Right lobe of liver (tissue), 6 donors: ENCODE measurements around the gene SDF4. TPM values are rescaled to one million over a fixed set of nuclear protein-coding genes. Genes with fewer than 3 reads are reported as not detected.

Source experiments
- ATAC-seq, 4 donors: fragments of 200-7000 bp; cut with Tn5 transposase; one replicate each; pipeline ENCODE4 v1.9.1; 2020; ENCODE audit warnings: mild to moderate bottlenecking in 4 of 4, moderate library complexity in 4 of 4
- DNase-seq, 3 donors: peaks; one replicate each; pipeline ENCODE4 v3.0.0-alpha.2; 2020
- H3K27ac ChIP-seq, 3 donors: fragments of 200-600 bp; one replicate each; pipeline ENCODE4 v1.8.0; 2022
- H3K27me3 ChIP-seq, 2 donors: fragments of 200-600 bp; one replicate each; pipeline ENCODE4 v1.8.0; 2022
- H3K36me3 ChIP-seq, 4 donors: fragments of 200-600 bp; sonication (generic) in 1 of 4; one replicate each; pipeline versions ENCODE4 v1.5.1 to v1.8.0; 2017 to 2022; ENCODE audit warnings: control low read depth in 1 of 4
- H3K4me1 ChIP-seq, 4 donors: fragments of 200-600 bp; sonication (generic) in 1 of 4; one replicate each; pipeline versions ENCODE4 v1.5.1 to v1.8.0; 2017 to 2022; ENCODE audit warnings: control low read depth in 1 of 4
- H3K4me3 ChIP-seq, 3 donors: fragments of 200-600 bp; one replicate each; pipeline ENCODE4 v1.8.0; 2022
- H3K9me3 ChIP-seq, 4 donors: fragments of 200-600 bp; sonication (generic) in 1 of 4; one replicate each; pipeline versions ENCODE4 v1.5.1 to v1.8.0; 2017 to 2022; ENCODE audit warnings: control low read depth in 1 of 4
- CTCF ChIP-seq, 4 donors: fragments of 200-600 bp in 3 of 4; fragments of 450-650 bp in 1 of 4; IDR thresholded peaks; one replicate each; pipeline versions ENCODE4 v1.5.1 to v1.8.0; 2016 to 2022; ENCODE audit warnings: antibody characterized with exemption in 4 of 4, mild to moderate bottlenecking in 2 of 4
- POLR2A ChIP-seq: fragments of 450-650 bp; IDR thresholded peaks from one replicate; pipeline ENCODE4 v1.6.1; 2017; ENCODE audit warnings: antibody characterized with exemption, mild to moderate bottlenecking
- WGBS: methylation state at CpG from one replicate; pipeline ENCODE4 v1.1.6; 2018; ENCODE audit warnings: low coverage, low lambda C conversion rate; ENCODE audit not compliant: insufficient coverage; ENCODE audit errors: missing lambda C conversion rate; 5-methylcytosine and 5-hydroxymethylcytosine counted together
- intact Hi-C, 2 donors: fragments of 100-400 bp; cut with DNase I; formaldehyde crosslinking; loops; one replicate each; pipeline versions ENCODE4 v1.11.2 to v1.14.1; 2022
- total RNA-seq, 6 experiments: library from RNA; depleted of rRNA in 2 of 6; stranded (reverse); fragments of >200 nt in 2 of 6; fragmentation: NEBNext Ultra II Directional in 3 of 6; extraction: Animal tissue kit (Norgen Biotek cat#: 25700) in 3 of 6; gene quantifications; one replicate each; pipeline versions ENCODE4 v1.1.0 to v1.2.4, GENCODE V29; 2016 to 2023
- donor health status: DM: no; HTN: yes; CAD: no.
- donor health status: DM: no; HTN: no; CAD: no.
- donor health status: DM: no; HTN: no; CAD: no.
- donor health status: DM: no; HTN: yes; CAD: no.
- donor health status: DM: no; HTN: yes; CAD: no.

SDF4 gene
- total RNA-seq, 6 experiments from 2014 or later = 112 to 148 (median 142) TPM

GRCh38 chr1:1206966-1207531 is 24.8 kb downstream of the SDF4 start:
- peaks cover 0 to 5% (median 0%) of the 10 kb centered on the region in 4 donors for H3K4me1 ChIP-seq
- TF ChIP-seq POLR2A (no peak), CTCF (IDR thresholded peaks at IDR 0.05) (no peak)
- H3K27me3 ChIP-seq = peaks cover 0 to 15% of the 10 kb centered on the region in 2 donors
- intact Hi-C loops = no loop called here
- ATAC-seq (no peak), DNase-seq (peak in 2 of 3 donors; percentile 17 to 43)
- no peaks in the 10 kb centered on the region for H3K9me3 ChIP-seq
- H3K36me3 ChIP-seq = no peaks in the 10 kb centered on the region
- no peak overlapping the region for H3K27ac ChIP-seq
- no CpG with 5 or more reads among the region's 19 CpGs for WGBS
- H3K4me3 ChIP-seq = no peak overlapping the region

- TF ChIP-seq CTCF (IDR thresholded peaks at IDR 0.05) = no peak
- no peak for TF ChIP-seq POLR2A
- peaks cover 0 to 15% of the 10 kb centered on the region in 2 donors for H3K27me3 ChIP-seq
- DNase-seq = peak in 2 of 3 donors; percentile 32 to 52
- ATAC-seq = peak; percentile 33 to 46 (median 38)
- no peaks in the 10 kb centered on the region for H3K9me3 ChIP-seq
- no peaks in the 10 kb centered on the region for H3K36me3 ChIP-seq
- intact Hi-C loops = no loop called here
- no peak within 1 kb of the TSS for H3K4me3 ChIP-seq
- H3K27ac ChIP-seq = no peak within 1 kb of the TSS
- 0% methylated on average over 17 of the region's 49 CpGs for WGBS
- H3K4me1 ChIP-seq = peaks cover 0 to 6% (median 0%) of the 10 kb centered on the region in 4 donors
These were observed 25.3 kb downstream of the SDF4 start, which contains the start of gene TNFRSF18 for GRCh38 chr1:1206376-1206965. TSS of gene TNFRSF18 (minus strand) at chr1:1206592. CDS start at chr1:1206571, 21 bp downstream.

GRCh38 chr1:1205769-1206375 is 25.9 kb downstream of the SDF4 start:
- intact Hi-C loops = no loop called here
- no peak for TF ChIP-seq POLR2A
- no peak for TF ChIP-seq CTCF (IDR thresholded peaks at IDR 0.05)
- no peak overlapping the region for H3K27ac ChIP-seq
- peak in 2 of 3 donors; percentile 25 to 54 for DNase-seq
- H3K9me3 ChIP-seq = no peaks in the 10 kb centered on the region
- no peaks in the 10 kb centered on the region for H3K36me3 ChIP-seq
- H3K27me3 ChIP-seq = peaks cover 0 to 15% of the 10 kb centered on the region in 2 donors
- no peak overlapping the region for H3K4me3 ChIP-seq
- H3K4me1 ChIP-seq = peaks cover 0 to 8% (median 0%) of the 10 kb centered on the region in 4 donors
- 0% methylated on average over 5 of the region's 31 CpGs for WGBS
- no peak for ATAC-seq

GRCh38 chr1:1204998-1205768 is 26.6 kb downstream of the SDF4 start:
- Histone ChIP-seq H3K4me3 (no peak overlapping the region), H3K27me3 (peaks cover 0 to 15% of the 10 kb centered on the region in 2 donors), H3K27ac (no peak overlapping the region), H3K4me1 (peaks cover 0 to 8% (median 0%) of the 10 kb centered on the region in 4 donors), H3K9me3 (no peaks in the 10 kb centered on the region), H3K36me3 (no peaks in the 10 kb centered on the region)
- intact Hi-C loops = no loop called here
- ATAC-seq (no peak), DNase-seq (peak in 2 of 3 donors; percentile 23 to 53)
- WGBS = no CpG with 5 or more reads among the region's 19 CpGs
- TF ChIP-seq CTCF (IDR thresholded peaks at IDR 0.05) (no peak), POLR2A (no peak)
